Activated CD8-positive, alpha-beta memory T cell treated with anti-CD3 and anti-CD28 coated beads, Interleukin-2, amount 50 U/mL, for 24 hours (primary cell): ENCODE results near the gene CYP2B6.
"Not testable (repeated sequence)": the region's sequence is repeated elsewhere in the genome, so short reads cannot be mapped to it uniquely, and the experiment has no call there.

Source experiments
- DNase-seq: peaks from one replicate; pipeline ENCODE4 v3.0.0-alpha.2; 2020; ENCODE audit errors: extremely low read depth

The CYP2B6 gene

DNA sequence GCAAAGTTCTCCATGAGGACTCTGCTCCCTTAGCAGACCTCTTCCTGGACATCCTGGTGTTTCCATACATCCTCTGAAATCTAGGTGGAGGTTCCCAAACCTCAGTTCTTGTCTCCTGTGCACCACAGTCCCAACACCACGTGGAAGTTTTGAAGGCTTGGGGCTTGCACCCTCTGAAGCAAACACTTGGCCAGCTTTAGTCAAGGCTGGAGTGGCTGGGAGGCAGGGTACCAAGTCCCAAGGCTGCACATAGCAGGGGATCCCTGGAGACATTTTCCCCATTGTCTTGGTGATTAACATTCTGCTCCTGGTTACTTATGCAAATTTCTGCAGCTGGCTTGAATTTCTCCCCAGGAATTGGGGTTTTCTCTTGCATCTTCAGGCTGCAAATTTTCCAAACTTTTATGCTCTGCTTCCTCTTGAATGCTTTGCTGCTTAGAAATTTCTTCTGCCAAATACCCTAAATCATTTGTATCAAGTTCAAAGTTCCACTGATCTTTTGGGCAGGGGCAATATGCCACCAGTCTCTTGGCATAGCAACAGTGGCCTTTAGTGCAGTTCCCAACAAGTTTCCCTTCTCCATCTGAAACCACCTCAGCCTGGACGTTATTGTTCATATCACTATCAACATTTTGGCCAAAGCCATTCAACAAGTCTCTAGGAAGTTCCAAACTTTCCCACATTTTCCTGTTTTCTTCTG lies 10.2 kb upstream of the CYP2B6 start:
- not testable (repeated sequence) for DNase-seq

DNA sequence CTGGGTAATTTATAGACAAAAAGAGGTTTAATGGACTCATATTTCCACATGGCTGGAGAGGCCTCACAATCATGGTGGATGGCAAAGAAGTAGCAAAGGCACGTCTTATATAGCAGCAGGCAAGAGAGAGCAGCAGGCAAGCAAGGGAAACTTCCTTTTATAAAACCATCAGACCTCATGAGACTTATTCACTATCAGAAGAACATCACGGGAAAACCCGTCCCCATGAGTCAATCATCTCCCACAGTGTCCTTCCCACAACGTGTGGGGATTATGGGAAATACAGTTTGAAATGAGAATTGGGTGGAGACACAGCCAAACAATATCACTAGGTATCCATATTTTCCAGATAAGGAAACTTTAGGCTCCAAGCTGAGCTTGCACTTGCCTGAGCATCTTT lies 9.5 kb upstream of the CYP2B6 start:
- DNase-seq, result no peak

DNA sequence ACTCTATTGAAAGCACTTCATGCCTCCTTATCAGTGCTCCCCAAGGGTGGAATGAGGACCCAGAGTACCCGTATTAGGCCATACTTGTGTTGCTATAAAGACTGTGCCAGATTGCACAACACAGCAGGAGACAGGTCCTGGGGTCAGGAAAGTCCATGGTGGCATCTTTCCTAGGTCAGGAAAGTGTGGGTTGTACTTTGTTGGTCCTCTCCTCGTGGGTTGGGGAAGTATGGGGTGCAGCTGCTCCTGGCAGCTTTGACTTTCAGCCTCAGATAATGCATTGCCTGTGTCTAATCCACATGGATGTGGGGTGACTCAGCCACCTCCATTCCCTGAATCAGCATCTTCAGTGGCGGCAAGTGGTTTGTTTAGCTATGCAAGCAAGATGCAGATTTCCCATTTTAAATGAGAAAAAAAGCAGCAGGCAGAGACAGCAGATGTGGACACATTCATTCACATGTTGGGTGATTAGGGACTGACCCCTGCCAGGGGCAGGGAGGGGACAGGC lies 8.4 kb upstream of the CYP2B6 start:
- no peak for DNase-seq

DNA sequence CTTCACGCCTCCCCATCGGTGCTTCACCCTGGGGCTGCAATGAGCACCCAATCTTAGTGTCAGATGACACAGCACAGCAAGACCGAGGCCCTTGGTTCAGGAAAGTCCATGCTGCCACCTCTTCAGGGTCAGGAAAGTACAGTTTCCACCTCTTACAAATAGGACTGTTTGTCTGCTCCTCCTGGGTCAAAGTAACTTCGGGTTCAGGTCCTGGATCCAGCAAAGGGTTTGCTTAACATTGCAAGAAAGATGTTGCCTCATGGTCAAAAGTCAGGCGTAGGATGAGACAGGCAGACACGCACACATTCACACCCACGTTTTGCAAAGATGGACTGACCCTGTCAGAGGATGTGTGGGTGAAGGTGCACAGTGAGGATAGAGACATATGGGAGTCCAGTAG lies 1.6 kb upstream of the CYP2B6 start:
- no peak for DNase-seq

GRCh38 chr19:40995355-40995754 lies 4.3 kb downstream of the CYP2B6 start:
- no peak for DNase-seq

DNA sequence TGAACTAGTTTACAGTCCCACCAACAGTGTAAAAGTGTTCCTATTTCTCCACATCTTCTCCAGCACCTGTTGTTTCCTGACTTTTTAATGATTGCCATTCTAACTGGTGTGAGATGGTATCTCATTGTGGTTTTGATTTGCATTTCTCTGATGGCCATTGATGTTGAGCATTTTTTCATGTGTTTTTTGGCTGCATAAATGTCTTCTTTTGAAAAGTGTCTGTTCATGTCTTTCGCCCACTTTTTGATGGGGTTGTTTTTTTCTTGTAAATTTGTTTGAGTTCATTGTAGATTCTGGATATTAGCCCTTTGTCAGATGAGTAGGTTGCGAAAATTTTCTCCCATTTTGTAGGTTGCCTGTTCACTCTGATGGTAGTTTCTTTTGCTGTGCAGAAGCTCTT lies 7.9 kb downstream of the CYP2B6 start:
- DNase-seq, result not testable (repeated sequence)

DNA sequence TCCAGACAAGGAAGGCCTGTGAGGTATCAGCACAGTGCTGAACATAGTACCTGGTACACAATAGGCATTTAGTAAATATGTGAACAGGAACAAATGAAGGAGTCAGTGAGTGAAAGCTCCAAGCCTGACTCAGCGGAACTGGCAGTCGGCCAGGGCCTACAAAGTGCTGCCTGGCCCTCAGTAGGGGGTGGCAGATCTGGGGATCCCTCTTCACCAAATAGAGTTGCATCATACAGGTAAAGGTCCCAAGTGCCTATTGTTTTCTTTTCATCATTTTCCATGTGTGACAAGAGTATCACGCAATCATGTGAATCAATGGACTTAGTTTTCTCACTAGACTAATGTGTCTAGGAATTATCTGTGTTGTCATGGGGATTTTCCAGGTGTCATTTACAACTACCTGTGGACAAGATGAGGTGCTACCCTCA lies 9.2 kb downstream of the CYP2B6 start:
- DNase-seq, result no peak

DNA sequence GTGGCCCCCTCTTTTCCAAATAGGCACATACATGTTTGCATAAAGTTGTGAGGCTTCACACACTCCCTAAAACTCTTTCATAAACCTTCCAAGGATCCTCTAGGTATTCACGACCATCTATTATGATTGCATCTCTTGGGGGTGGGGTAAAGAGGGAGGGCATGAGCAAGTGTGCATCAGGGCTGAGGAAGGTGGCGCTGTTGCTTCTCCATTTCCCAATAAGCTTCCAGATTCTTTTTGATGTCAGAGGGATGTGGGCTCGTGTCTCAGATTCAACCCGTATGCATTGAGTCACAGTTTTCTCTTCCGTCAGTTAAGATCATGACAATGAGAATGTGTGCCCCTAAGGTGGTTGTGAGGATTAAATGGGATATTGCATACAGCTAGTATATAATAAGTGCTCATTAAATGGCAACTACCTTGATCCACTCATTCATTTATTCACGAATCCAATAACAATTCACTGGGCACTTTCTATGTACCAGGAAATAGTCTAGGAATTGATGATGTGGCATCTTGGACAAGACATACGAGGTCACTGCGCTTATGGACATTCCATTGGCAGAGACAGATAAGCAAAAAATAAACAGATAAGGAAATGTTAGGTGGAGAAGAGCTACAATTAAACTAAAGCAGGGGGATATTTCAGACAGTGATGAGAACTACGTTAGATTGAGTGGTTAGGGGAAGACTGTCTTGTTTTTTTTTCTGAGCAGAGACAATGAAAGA lies 10.3 kb downstream of the CYP2B6 start:
- DNase-seq, result no peak

- DNase-seq, result not testable (repeated sequence)
These were observed 12.6 kb downstream of the CYP2B6 start for GRCh38 chr19:41003656-41004055.

DNA sequence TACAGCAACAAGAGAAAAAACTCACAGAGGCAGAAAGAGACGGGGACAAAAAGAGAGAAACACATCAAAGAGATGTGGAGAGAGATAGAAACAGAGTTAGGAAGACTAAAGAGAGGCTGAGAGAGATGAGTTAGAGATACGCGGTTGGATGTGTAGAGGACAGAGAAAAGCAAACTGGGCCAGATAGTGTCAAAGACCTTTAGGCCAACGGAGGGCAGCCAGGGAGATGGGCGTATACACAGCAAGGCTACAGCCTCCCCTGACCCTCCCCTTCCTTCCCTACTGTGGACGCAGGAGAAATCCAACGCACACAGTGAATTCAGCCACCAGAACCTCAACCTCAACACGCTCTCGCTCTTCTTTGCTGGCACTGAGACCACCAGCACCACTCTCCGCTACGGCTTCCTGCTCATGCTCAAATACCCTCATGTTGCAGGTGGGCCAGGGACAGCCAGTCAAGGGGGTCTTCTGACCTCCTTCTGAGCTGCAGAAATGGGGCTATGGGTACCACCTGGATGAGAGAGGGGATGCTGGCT lies 18.7 kb downstream of the CYP2B6 start:
- DNase-seq, result no peak

GRCh38 chr19:41013359-41013758 lies 22.3 kb downstream of the CYP2B6 start:
- no peak for DNase-seq

DNA sequence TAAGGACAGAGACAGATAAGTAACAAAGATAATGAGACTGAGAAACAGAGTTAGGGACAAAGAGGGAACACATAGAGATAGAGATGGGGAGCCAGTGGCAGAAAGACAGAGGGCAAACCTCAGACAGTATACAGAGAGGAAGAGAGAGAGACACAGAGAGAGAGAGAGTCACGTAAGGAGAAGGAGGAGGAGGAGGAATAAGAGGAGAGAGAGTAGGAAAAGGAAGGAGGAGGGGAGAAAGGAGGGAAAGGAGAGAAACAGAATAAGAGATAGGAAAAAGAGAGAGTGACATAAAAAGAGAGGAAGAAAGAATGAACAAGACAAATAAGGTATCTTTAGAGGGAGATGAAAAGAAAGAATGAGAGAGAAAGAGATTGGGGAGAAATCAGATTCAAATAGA lies 23.6 kb downstream of the CYP2B6 start:
- no peak for DNase-seq

GRCh38 chr19:41016488-41017071 lies 25.5 kb downstream of the CYP2B6 start:
- DNase-seq, result no peak

- no peak for DNase-seq
These were observed 27.7 kb downstream of the CYP2B6 start for GRCh38 chr19:41018736-41019290.

DNA sequence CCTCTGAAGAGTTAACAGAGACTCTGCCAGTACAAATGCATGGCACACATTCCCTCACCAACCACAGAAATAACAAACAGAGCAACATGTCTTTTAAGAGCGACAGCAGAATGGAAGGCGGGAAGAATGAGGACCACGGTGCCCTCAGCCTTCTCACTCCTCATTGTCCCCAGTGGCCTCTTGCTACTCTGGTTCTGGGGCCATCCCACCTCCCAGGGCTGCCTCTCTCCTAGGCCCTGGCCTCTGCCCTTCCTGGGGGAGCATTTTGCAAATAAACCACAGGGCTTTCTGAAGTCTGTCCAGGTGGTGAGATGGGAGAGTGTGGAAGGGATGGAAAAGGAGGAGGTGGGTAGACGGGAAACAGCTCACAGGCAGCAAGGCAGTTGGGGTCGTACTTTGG lies 28.3 kb downstream of the CYP2B6 start:
- DNase-seq, result no peak

GRCh38 chr19:41023193-41023592 lies 32.1 kb downstream of the CYP2B6 start:
- DNase-seq, result no peak

- no peak for DNase-seq
These were observed 34.3 kb downstream of the CYP2B6 start for GRCh38 chr19:41025411-41025810.

GRCh38 chr19:41025871-41026270 lies 34.8 kb downstream of the CYP2B6 start:
- no peak for DNase-seq

- no peak for DNase-seq
These were observed 36.3 kb downstream of the CYP2B6 start for GRCh38 chr19:41027273-41027967.

- no peak for DNase-seq
These were observed 38.7 kb downstream of the CYP2B6 start for GRCh38 chr19:41029524-41030432.

- DNase-seq, result no peak
These were observed 39.6 kb downstream of the CYP2B6 start for GRCh38 chr19:41030651-41031050.
